ENCODE results near the gene BSPRY.
A peak's percentile ranks its signal among the peaks of the same experiment; 100 is the strongest.
"Not testable (repeated sequence)": the region's sequence is repeated elsewhere in the genome, so short reads cannot be mapped to it uniquely, and the experiment has no call there.

Gene BSPRY

GRCh38 chr9:113375057-113376023 is 26.0 kb downstream of the BSPRY start:
- no peak for DNase-seq (ENCODE audit: low read depth)
- peak overlapping the region; percentile 86 for H3K4me3 ChIP-seq (replicated peaks; ENCODE audit: low read depth, low read length)
- TF ChIP-seq CTCF (IDR thresholded peaks at IDR 0.05; ENCODE audit: low read length, missing control alignments), result no peak

- TF ChIP-seq CTCF (IDR thresholded peaks at IDR 0.05; ENCODE audit: low read length, missing control alignments), result no peak
- H3K4me3 ChIP-seq (replicated peaks; ENCODE audit: low read depth, low read length), result peak within 1 kb of the TSS; percentile 86
Measured at GRCh38 chr9:113376634-113377567, 27.6 kb downstream of the BSPRY start, which contains the start of gene HDHD3. HDHD3 (minus strand) TSS chr9:113376986; CDS start chr9:113374354, 2,632 bp downstream.

DNA sequence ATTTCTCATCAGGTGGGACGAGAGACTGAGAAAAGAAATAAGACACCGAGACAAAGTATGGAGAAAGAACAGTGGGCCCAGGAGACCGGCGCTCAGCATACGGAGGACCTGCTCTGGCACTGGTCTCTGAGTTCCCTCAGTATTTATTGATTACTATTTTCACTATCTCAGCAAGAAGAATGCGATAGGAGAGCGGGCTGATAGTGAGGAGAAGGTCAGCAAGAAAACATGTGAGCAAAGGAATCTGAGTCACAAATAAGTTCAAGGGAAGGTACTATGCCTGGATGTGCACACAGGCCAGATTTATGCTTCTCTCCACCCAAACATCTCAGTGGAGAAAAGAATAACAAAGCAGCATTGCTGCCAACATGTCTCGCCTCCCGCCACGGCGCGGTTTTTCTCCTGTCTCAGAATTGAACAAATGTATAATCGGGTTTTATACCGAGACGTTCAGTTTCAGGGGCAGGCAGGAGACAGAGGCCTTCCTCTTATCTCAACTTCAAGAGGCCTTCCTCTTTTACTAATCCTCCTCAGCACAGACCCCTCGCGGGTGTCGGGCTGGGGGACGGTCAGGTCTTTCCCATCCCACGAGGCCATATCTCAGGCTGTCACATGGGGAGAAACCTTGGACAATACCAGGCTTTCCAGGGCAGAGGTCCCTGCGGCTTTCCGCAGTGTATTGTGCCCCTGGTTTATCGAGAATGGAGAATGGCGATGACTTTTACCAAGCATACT is 29.9 kb downstream of the BSPRY start:
- DNase-seq (ENCODE audit: low read depth); H3K4me3 ChIP-seq (replicated peaks; ENCODE audit: low read depth, low read length): not testable (repeated sequence)

More at GRCh38 chr9:113376634-113377567, 27.6 kb downstream of the BSPRY start, which contains the start of gene HDHD3:
- peak; percentile 72 for DNase-seq (ENCODE audit: low read depth)

DNA sequence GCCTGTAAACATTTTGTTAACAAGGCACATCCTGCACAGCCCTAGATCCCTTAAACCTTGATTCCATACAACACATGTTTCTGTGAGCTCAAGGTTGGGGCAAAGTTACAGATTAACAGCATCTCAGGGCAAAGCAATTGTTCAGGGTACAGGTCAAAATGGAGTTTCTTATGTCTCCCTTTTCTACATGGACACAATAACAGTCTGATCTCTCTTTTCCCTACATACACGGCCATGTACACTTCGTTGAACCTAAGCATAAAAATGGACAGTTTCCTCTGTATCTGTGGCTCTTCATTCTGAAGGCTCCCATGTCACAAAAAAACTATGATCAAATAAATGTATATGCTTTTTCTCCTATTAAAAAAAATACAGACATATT is 30.5 kb downstream of the BSPRY start:
- H3K4me3 ChIP-seq (replicated peaks; ENCODE audit: low read depth, low read length); DNase-seq (ENCODE audit: low read depth): not testable (repeated sequence)

- no peak overlapping the region for H3K4me3 ChIP-seq (replicated peaks; ENCODE audit: low read depth, low read length)
- TF ChIP-seq CTCF (IDR thresholded peaks at IDR 0.05; ENCODE audit: low read length, missing control alignments), result no peak
- no peak for DNase-seq (ENCODE audit: low read depth)
Measured at GRCh38 chr9:113380869-113381378, 31.6 kb downstream of the BSPRY start.

DNA sequence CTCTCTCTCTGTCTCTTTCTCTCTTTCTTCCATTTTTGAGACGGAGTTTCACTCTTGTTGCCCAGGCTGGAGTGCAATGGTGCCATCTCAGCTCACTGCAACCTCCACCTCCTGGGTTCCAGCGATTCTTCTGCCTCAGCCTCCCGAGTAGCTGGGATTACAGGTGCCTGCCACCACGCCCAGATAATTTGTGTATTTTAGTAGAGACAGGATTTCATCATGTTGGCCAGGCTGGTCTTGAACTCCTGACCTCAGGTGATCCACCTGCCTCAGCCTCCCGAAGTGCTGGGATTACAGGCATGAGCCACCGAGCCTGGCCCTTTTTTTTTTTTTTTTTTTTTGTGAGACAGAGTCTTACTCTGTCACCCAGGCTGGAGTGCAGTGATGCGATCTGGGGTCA is 32.1 kb downstream of the BSPRY start:
- DNase-seq (ENCODE audit: low read depth), result not testable (repeated sequence)

GRCh38 chr9:113381909-113382411 is 32.6 kb downstream of the BSPRY start:
- TF ChIP-seq CTCF (IDR thresholded peaks at IDR 0.05; ENCODE audit: low read length, missing control alignments), result no peak
- H3K4me3 ChIP-seq (replicated peaks; ENCODE audit: low read depth, low read length), result no peak overlapping the region
- DNase-seq (ENCODE audit: low read depth), result no peak

More for the DNA sequence above, 32.1 kb downstream of the BSPRY start:
- H3K4me3 ChIP-seq (replicated peaks; ENCODE audit: low read depth, low read length), result not testable (repeated sequence)
